Measurements from ENCODE around the gene THAP12. TPM values are rescaled to one million over a fixed set of nuclear protein-coding genes. Genes with fewer than 3 reads are reported as not detected.
"Not testable (repeated sequence)": the region's sequence is repeated elsewhere in the genome, so short reads cannot be mapped to it uniquely, and the experiment has no call there.

The THAP12 gene
- total and polyA plus RNA-seq, 2 experiments from 2014 or later = 24.8 to 25.9 TPM

DNA sequence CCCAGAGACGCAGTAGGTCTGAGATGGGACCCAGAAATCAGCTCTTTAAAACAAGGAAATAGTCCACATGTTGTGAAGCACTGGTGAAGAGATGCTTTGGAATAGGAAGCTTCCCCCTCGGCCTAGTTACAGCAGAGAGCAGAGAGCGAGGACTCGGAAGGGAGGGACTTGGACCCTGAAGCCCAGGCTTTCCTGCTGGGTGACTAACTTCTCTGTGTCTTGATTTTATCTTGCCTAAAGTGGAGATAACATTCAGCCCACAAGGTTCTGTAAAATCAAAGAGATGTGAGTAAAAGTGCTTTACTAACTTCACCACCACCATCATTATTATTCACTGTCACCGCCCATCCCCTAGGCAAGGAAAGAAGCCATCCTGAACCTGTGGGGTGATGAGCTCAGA is 58.4 kb downstream of the THAP12 start:
- no peak overlapping the region for H3K4me3 ChIP-seq
- H3K27me3 ChIP-seq = peaks cover 39% of the 10 kb centered on the region
- H3K36me3 ChIP-seq = no peaks in the 10 kb centered on the region
- H3K4me1 ChIP-seq (ENCODE audit: low read depth) = peaks cover 9% of the 10 kb centered on the region
- no peak overlapping the region for H3K27ac ChIP-seq
- peak in 1 of 2 donors; percentile 32 for DNase-seq (ENCODE audit: low read depth in 1 of 2, low spot score in 1 of 2)
- TF ChIP-seq, protein P1, sequence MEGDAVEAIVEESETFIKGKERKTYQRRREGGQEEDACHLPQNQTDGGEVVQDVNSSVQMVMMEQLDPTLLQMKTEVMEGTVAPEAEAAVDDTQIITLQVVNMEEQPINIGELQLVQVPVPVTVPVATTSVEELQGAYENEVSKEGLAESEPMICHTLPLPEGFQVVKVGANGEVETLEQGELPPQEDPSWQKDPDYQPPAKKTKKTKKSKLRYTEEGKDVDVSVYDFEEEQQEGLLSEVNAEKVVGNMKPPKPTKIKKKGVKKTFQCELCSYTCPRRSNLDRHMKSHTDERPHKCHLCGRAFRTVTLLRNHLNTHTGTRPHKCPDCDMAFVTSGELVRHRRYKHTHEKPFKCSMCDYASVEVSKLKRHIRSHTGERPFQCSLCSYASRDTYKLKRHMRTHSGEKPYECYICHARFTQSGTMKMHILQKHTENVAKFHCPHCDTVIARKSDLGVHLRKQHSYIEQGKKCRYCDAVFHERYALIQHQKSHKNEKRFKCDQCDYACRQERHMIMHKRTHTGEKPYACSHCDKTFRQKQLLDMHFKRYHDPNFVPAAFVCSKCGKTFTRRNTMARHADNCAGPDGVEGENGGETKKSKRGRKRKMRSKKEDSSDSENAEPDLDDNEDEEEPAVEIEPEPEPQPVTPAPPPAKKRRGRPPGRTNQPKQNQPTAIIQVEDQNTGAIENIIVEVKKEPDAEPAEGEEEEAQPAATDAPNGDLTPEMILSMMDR (IDR thresholded peaks at IDR 0.05; ENCODE audit: low read depth, low read length) = no peak
- no peaks in the 10 kb centered on the region for H3K9me3 ChIP-seq (ENCODE audit: low read depth)

- Histone ChIP-seq H3K9me3 (ENCODE audit: low read depth) (no peaks in the 10 kb centered on the region), H3K36me3 (no peaks in the 10 kb centered on the region), H3K4me1 (ENCODE audit: low read depth) (peaks cover 9% of the 10 kb centered on the region), H3K27me3 (peaks cover 39% of the 10 kb centered on the region), H3K4me3 (peak overlapping the region; percentile 15), H3K27ac (no peak overlapping the region)
- TF ChIP-seq, protein P1 (IDR thresholded peaks at IDR 0.05; ENCODE audit: low read depth, low read length) = no peak
- no peak for DNase-seq (ENCODE audit: low read depth in 1 of 2, low spot score in 1 of 2)
These were observed 59.0 kb downstream of the THAP12 start for GRCh38 chr11:76321820-76322524.

- H3K27me3 ChIP-seq = peaks cover 39% of the 10 kb centered on the region
- peaks cover 9% of the 10 kb centered on the region for H3K4me1 ChIP-seq (ENCODE audit: low read depth)
- H3K4me3 ChIP-seq = no peak overlapping the region
These were observed 59.6 kb downstream of the THAP12 start for GRCh38 chr11:76321340-76321739.

GRCh38 chr11:76320929-76321328 is 60.0 kb downstream of the THAP12 start:
- no peaks in the 10 kb centered on the region for H3K9me3 ChIP-seq (ENCODE audit: low read depth)
- TF ChIP-seq, protein P1 (IDR thresholded peaks at IDR 0.05; ENCODE audit: low read depth, low read length) = no peak
- peaks cover 39% of the 10 kb centered on the region for H3K27me3 ChIP-seq
- DNase-seq (ENCODE audit: low read depth in 1 of 2, low spot score in 1 of 2) = no peak
- H3K27ac ChIP-seq = no peak overlapping the region
- peaks cover 9% of the 10 kb centered on the region for H3K4me1 ChIP-seq (ENCODE audit: low read depth)
- H3K36me3 ChIP-seq = no peaks in the 10 kb centered on the region
- H3K4me3 ChIP-seq = no peak overlapping the region

More at GRCh38 chr11:76321340-76321739, 59.6 kb downstream of the THAP12 start:
- Histone ChIP-seq H3K36me3 (no peaks in the 10 kb centered on the region), H3K27ac (no peak overlapping the region), H3K9me3 (ENCODE audit: low read depth) (no peaks in the 10 kb centered on the region)
- no peak for DNase-seq (ENCODE audit: low read depth in 1 of 2, low spot score in 1 of 2)
- TF ChIP-seq, protein P1 (IDR thresholded peaks at IDR 0.05; ENCODE audit: low read depth, low read length) = no peak

DNA sequence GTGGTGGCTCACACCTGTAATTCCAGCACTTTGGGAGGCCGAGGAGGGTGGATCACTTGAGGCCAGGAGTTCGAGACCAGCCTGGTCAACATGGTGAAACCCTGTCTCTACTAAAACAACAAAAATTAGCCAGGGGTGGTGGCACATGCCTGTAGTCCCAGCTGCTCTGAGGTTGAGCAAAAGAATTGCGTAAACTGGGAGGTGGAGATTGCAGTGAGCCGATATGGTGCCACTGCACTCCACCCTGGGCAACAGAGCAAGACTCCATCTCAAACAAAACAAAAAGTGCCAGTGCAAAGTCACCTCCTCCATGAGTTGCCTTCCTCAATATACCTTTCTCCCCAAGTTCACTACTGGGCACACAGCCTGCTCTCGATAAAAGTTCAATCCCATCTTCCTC is 61.1 kb downstream of the THAP12 start:
- H3K27ac ChIP-seq; DNase-seq (ENCODE audit: low read depth in 1 of 2, low spot score in 1 of 2); H3K4me1 ChIP-seq (ENCODE audit: low read depth); H3K4me3 ChIP-seq; H3K36me3 ChIP-seq; H3K9me3 ChIP-seq (ENCODE audit: low read depth): not testable (repeated sequence)
- peaks cover 42% of the 10 kb centered on the region for H3K27me3 ChIP-seq

- no peaks in the 10 kb centered on the region for H3K9me3 ChIP-seq (ENCODE audit: low read depth)
- TF ChIP-seq, protein P1 (IDR thresholded peaks at IDR 0.05; ENCODE audit: low read depth, low read length) = peak; percentile 91
- peaks cover 47% of the 10 kb centered on the region for H3K27me3 ChIP-seq
These were observed 62.1 kb downstream of the THAP12 start for GRCh38 chr11:76318744-76319384.

More at GRCh38 chr11:76318744-76319384, 62.1 kb downstream of the THAP12 start:
- Histone ChIP-seq H3K36me3 (no peaks in the 10 kb centered on the region), H3K27ac (no peak overlapping the region), H3K4me3 (no peak overlapping the region), H3K4me1 (ENCODE audit: low read depth) (peaks cover 9% of the 10 kb centered on the region)
- peak; percentile 80 to 93 for DNase-seq (ENCODE audit: low read depth in 1 of 2, low spot score in 1 of 2)
